ENCODE measurements around the gene CHRDL2.

The CHRDL2 gene

GRCh38 chr11:74717221-74717969 is 13.8 kb downstream of the CHRDL2 start:
- peak overlapping the region in 6 of 21 experiments; percentile 38 to 73 (median 50) for H3K27ac ChIP-seq
- H3K4me3 ChIP-seq = no peak overlapping the region

DNA sequence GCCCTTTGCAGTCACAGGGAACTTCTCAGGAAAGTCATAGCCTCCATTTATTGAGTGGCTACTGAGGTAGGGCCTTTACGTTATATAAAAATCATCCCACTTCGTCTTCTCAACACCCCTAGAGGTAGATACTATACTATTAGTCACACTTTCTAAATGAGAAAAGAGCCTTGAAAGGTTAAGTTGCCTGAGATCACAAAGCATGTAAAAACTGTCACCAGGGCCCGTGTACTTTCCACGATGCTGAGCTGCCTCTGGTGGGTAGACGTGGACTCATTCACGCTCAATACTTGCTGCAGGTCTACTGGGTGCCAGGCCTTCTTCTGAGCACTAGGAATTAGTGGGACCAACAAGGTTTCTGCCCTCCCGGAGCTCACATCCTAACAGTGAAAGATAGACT is 16.3 kb downstream of the CHRDL2 start:
- Histone ChIP-seq H3K27ac (no peak overlapping the region), H3K4me3 (no peak overlapping the region)

DNA sequence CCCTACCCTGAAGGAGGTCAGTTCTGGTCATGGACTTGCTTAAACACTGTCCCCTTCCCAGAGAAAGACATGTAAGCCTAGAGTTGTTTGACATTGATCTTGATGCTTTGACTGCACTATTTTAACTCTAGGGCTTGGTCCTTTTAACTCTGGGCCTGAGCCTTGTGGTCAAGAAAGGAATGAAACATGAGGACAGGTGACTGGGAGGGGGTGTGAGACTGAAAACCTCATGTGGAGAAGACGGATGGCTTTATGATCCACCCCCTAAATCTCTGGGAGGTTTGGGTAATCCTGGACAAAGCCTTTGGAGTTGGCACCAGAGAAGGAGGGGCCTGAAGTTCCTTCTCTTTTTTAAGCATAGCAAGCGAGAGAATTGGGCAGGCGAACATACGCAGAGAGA is 17.5 kb downstream of the CHRDL2 start:
- H3K27ac ChIP-seq = no peak overlapping the region
- no peak overlapping the region for H3K4me3 ChIP-seq

GRCh38 chr11:74710281-74710938 is 20.8 kb downstream of the CHRDL2 start:
- Histone ChIP-seq H3K4me3 (no peak overlapping the region), H3K27ac (peak overlapping the region in 1 of 21 experiments; percentile 6)

DNA sequence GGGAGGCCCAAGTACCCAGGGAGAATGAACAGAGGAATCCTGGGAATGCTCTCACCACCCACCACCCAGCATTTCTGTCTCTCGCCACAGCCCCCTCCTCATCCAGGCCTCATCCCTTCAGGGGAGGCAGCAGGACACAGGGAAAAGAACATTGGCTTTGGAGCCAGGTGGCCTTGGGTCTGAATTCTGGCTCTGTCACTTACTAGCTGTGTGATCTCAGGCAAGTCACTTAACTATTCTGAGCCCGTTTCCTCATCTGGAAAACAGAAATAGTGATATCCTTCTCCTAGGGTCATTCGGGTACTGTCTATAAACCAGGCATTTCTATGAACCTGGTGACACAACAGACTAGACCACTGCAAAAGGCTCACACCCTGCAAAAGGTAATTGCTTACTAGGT is 22.1 kb downstream of the CHRDL2 start:
- Histone ChIP-seq H3K27ac (no peak overlapping the region), H3K4me3 (no peak overlapping the region)

DNA sequence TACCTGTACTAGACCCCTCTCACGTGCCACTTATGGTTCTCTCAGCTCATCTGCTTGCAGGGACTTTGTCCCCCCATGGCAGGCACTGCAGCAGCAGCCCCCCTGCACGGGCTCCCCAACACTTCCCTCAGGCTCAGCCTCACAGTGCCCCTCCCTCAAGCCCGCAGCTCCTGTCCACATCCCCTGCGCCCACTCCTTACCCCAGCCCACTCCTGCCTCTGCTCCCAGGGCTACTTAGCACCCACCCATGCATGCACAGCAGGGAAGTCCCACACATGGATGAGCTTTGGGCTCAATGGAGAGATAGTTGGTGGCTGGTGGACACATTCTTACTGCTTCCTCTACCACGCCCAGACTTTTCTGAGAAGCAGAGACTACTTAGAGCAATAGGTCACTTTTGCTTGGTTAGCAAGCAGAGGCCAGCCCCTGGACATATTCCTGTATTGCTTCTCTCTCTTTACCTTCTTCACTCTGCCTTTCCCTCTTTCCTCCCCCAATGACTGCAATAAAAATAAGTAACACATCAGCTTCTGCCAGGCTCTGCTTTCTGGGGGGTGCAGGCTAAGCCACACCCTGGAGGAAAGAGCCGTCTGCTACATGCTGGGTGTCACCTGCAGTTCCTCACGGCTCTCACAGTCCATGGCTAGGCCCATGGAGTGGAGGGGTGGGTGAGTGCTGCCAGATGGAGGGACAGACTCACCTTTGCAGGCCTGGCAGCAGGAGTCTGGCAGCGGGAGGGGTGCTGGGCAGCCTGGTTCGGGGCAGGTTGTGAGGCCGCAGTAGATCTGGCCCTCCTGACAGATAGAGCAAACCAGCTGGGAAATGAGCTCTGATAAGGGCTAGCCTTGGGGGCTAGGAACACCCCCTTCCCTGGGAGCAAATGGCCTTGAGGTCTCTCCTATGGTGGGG is 23.4 kb downstream of the CHRDL2 start:
- Histone ChIP-seq H3K4me3 (no peak overlapping the region), H3K27ac (no peak overlapping the region)

GRCh38 chr11:74707182-74707581 is 24.0 kb downstream of the CHRDL2 start:
- H3K4me3 ChIP-seq = no peak overlapping the region
- H3K27ac ChIP-seq = no peak overlapping the region

DNA sequence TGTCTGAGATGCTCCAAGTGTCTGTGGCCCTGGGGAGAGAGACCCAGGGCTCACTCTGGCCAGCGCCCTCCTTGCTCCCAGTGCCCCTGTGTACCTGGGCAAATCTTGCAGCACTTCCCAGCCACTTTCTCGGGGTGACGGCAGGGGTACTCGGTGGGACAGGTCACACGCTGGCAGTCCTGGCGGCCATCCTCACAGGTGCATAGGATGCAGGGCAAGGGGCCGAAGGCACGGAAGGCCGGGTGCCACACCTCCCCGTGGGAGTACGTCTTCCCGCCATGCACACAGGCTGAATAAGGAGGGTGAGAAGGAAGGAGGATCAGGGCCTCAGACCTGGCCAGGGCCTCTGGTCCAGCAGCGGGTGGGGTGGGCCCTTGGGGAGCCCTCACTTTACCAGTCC is 28.0 kb downstream of the CHRDL2 start:
- H3K27ac ChIP-seq = no peak overlapping the region
- no peak overlapping the region for H3K4me3 ChIP-seq

GRCh38 chr11:74702383-74703007 is 28.7 kb downstream of the CHRDL2 start:
- no peak overlapping the region for H3K27ac ChIP-seq
- no peak overlapping the region for H3K4me3 ChIP-seq

GRCh38 chr11:74701351-74701750 is 29.9 kb downstream of the CHRDL2 start:
- no peak overlapping the region for H3K27ac ChIP-seq
- H3K4me3 ChIP-seq = no peak overlapping the region

DNA sequence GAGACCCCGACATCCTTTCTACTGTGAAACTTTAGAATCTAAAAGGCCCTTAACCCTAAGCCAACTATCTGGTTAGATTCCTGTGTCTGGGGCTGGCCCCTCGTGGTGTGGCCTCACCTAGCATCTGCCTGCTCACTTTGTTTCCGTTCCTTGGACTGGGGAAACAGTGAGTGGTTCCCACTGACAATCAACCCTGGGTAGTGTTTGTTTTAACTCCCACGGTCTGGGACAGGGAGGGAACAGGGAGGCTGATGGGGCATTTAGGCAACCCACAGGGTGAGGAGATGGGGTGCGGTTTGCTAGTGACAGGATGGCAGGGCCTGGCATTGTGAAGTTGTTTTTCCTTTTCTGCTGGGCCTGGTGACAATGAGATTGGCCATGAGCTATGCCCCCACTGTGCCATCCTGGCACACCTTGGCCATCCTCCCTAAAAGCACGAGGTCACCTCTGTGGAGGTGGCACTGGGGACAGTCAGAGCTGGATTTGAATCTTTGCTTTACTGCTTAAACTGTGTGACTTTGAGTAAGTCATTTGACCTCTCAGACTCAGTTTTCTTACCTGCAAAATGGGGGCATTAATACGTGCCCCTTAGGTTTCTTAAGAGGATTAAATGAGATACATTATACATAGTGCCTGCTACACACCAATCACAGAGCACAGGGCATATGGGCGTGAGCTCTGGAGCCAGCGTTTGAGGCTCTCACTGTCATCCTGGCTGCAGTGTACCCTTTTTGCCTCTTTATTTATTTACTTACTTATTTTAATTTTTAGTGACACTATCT is 31.4 kb downstream of the CHRDL2 start:
- Histone ChIP-seq H3K4me3 (no peak overlapping the region), H3K27ac (peak overlapping the region in 6 of 21 experiments; percentile 3 to 63 (median 28))

GRCh38 chr11:74697722-74698121 is 33.5 kb downstream of the CHRDL2 start:
- H3K27ac ChIP-seq = peak overlapping the region in 15 of 21 experiments; percentile 51 to 88 (median 78)
- H3K4me3 ChIP-seq = no peak overlapping the region

DNA sequence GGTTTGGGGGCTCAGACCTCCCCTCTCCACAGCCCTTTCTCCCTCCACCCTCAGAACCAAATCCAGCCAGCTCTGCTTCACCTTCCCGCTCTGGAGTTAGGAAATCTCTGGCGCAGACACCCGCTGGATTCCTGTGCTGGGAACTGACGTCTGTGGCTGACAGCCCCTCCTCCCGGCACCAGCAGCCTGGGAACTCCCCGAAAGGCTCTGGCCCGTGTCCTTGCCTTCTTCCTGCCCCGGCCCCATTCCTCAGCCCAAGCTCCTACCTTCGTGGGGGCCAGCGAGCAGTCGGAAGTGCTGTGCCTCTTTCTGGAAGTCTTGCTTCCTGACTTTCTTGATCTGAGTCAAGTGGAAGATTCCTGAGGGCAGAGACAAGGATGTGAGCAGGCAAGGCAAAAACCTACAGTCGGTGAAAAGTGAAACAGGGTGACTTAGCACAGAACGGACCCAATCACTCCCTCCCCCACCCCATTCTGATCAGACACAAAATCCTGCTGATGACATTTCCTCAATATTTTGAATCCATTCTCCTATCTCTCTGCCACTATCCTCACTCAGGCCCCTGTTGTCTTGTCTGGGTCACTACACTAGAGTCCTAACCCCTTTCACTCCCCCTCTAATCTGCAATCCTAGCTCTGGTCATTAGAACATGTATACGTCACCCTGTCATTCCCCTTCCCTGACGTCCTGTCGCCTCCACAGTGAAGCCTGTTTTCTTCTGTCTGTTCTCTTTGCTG is 34.1 kb downstream of the CHRDL2 start:
- Histone ChIP-seq H3K27ac (peak overlapping the region in 20 of 21 experiments; percentile 22 to 88 (median 72)), H3K4me3 (no peak overlapping the region)

DNA sequence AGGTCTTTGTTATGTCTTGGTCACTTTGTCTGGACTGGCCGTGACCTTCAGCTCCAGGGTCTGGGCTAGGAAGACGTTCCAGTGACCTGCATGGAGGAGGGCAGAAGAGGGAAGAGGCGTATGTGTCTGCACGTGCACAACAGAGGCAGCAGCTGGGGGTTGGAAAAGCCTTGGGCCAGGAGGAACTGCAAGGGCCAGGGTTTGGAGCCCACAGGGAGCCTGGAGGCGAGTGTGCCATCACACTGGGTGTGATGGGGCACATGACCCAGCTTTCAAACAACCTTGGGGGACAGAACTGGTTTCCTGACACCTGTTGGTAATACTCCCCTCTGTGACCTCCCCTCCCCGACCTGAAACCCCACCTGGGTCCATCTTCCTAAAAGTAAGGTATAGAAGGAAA is 34.7 kb downstream of the CHRDL2 start:
- Histone ChIP-seq H3K27ac (peak overlapping the region in 20 of 21 experiments; percentile 22 to 88 (median 71)), H3K4me3 (no peak overlapping the region)

GRCh38 chr11:74695705-74696280 is 35.4 kb downstream of the CHRDL2 start:
- Histone ChIP-seq H3K27ac (peak overlapping the region in 20 of 21 experiments; percentile 4 to 88 (median 71)), H3K4me3 (no peak overlapping the region)

GRCh38 chr11:74694136-74694930 is 36.9 kb downstream of the CHRDL2 start:
- Histone ChIP-seq H3K27ac (no peak overlapping the region), H3K4me3 (no peak overlapping the region)

DNA sequence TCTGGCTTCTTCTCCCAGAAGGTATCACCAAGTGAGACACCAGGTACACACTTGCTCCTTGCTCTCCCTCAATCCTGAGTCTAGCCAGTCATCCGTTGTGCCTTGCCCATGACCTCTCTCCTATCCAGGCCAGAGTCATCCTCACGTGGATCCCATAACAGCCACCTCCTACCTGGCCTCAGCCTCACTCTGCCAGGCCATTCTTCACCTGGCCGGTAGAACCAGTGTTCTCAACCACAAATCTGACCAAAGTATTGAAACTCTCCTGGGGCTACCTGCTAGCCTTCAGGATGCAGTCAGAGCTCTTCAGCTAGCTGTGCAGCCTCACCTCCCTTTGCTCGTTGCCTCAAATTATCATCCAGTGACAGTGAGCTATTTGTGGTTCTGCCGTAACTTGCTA is 37.7 kb downstream of the CHRDL2 start:
- Histone ChIP-seq H3K4me3 (no peak overlapping the region), H3K27ac (no peak overlapping the region)
